ENCODE data around the gene PTPRG. TPM values are rescaled to one million over a fixed set of nuclear protein-coding genes. Genes with fewer than 3 reads are reported as not detected.

PTPRG gene
- total RNA-seq (under 1 TPM; 0.03 to 0.05 TPM), total RNA-seq (0 to 0.56 (median 0.04) reads per million in 172 experiments)
- polyA plus RNA-seq (2013, experiment 1 of 2) = 0.03 TPM
- 0.71 TPM for polyA plus RNA-seq (2013, experiment 2 of 2)

DNA sequence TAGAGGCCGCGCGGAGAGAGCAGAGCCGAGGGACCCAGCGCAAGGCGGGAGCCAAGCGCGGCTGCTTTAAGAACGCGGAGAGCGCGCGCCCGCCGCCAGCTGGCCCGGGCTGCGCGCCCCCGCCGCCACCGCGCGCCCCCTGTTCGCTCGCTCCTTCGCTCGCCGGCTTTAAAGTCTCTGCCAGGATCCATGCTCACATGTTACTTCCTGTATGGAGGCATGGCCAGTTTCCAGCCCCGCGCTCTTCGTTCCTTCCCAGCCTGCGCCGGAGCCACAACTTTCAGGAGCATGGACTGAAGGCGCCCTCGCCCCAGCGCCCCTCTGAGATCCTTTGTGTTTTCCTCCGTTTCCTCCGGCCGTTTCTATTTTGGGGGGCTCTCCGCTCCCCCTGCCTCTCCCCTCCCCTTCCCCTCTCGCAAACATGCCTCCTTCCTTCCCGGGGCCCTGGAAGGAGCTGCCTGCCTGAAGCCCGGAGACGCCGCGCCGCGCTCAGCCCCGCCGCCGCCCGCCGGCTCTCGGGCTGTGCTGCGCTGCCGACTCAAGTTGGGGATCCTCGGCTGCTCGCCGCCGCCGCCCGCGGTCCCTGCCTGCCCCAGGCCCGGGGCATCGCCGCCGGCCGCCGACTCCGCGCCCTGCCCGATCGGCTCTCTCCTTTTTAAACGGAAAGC, at the start of gene PTPRG:
TSS of gene PTPRG (plus strand) at position 198 of the 668 bp plus-strand sequence. CDS start 717 bp downstream, outside the sequence.
- peak within 1 kb of the TSS; percentile 10 for H3K4me3 ChIP-seq (ENCODE audit: low read length)
- peaks cover 56 to 77% of the 10 kb centered on the region in 2 experiments for H3K27me3 ChIP-seq (ENCODE audit: control insufficient read depth in 1 of 2, insufficient read depth in 2 of 2, low read length in 2 of 2)
- peaks cover 75% of the 10 kb centered on the region for H3K27me3 Mint-ChIP-seq
- POLR2A ChIA-PET = no interaction called here
- intact Hi-C loops (cut with DNase I, micrococcal nuclease) = no loop called here
- peaks cover 4% of the 10 kb centered on the region for H3K4me1 Mint-ChIP-seq (ENCODE audit: low read depth)
- H3K36me3 ChIP-seq (ENCODE audit: insufficient read depth, low read length) = no peaks in the 10 kb centered on the region
- H3K9me3 Mint-ChIP-seq = no peaks in the 10 kb centered on the region
- no peak for ATAC-seq (ENCODE audit: poor library complexity)
- CTCF ChIA-PET = no interaction called here
- H3K9me3 ChIP-seq (ENCODE audit: control insufficient read depth in 1 of 2, insufficient read depth in 1 of 2, low read length in 2 of 2) = peaks cover 0 to 30% of the 10 kb centered on the region in 2 experiments
- H3K27ac ChIP-seq (ENCODE audit: low read depth in 1 of 2, low read length in 2 of 2) = no peak within 1 kb of the TSS
- no peak for DNase-seq
- peaks cover 10% of the 10 kb centered on the region for H3K4me1 ChIP-seq (ENCODE audit: insufficient read depth, low read length)
- H3K4me3 Mint-ChIP-seq = peak within 1 kb of the TSS; percentile 25
- no peaks in the 10 kb centered on the region for H3K36me3 Mint-ChIP-seq (ENCODE audit: low read depth)
- TF ChIP-seq, protein P1, sequence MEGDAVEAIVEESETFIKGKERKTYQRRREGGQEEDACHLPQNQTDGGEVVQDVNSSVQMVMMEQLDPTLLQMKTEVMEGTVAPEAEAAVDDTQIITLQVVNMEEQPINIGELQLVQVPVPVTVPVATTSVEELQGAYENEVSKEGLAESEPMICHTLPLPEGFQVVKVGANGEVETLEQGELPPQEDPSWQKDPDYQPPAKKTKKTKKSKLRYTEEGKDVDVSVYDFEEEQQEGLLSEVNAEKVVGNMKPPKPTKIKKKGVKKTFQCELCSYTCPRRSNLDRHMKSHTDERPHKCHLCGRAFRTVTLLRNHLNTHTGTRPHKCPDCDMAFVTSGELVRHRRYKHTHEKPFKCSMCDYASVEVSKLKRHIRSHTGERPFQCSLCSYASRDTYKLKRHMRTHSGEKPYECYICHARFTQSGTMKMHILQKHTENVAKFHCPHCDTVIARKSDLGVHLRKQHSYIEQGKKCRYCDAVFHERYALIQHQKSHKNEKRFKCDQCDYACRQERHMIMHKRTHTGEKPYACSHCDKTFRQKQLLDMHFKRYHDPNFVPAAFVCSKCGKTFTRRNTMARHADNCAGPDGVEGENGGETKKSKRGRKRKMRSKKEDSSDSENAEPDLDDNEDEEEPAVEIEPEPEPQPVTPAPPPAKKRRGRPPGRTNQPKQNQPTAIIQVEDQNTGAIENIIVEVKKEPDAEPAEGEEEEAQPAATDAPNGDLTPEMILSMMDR (IDR thresholded peaks at IDR 0.05) = no peak
- H3K27ac Mint-ChIP-seq = no peak within 1 kb of the TSS

GRCh38 chr3:61518590-61518989, 42.8 kb upstream of the PTPRG start:
- TF ChIP-seq, protein P1 (IDR thresholded peaks at IDR 0.05) = no peak
- Histone ChIP-seq H3K27ac (ENCODE audit: low read depth in 1 of 2, low read length in 2 of 2) (no peak overlapping the region), H3K27me3 (ENCODE audit: control insufficient read depth in 1 of 2, insufficient read depth in 2 of 2, low read length in 2 of 2) (no peaks in the 10 kb centered on the region), H3K9me3 (ENCODE audit: control insufficient read depth in 1 of 2, insufficient read depth in 1 of 2, low read length in 2 of 2) (peaks cover 0 to 5% of the 10 kb centered on the region in 2 experiments), H3K4me3 (ENCODE audit: low read length) (no peak overlapping the region), H3K4me1 (ENCODE audit: insufficient read depth, low read length) (no peaks in the 10 kb centered on the region), H3K36me3 (ENCODE audit: insufficient read depth, low read length) (no peaks in the 10 kb centered on the region)
- ChIA-PET CTCF (no interaction called here), POLR2A (no interaction called here)
- Mint-ChIP-seq H3K4me3 (no peak overlapping the region), H3K9me3 (peaks cover 3% of the 10 kb centered on the region), H3K27me3 (peaks cover 9% of the 10 kb centered on the region), H3K27ac (no peak overlapping the region), H3K4me1 (ENCODE audit: low read depth) (no peaks in the 10 kb centered on the region), H3K36me3 (ENCODE audit: low read depth) (no peaks in the 10 kb centered on the region)
- no peak for DNase-seq
- intact Hi-C loops (cut with DNase I, micrococcal nuclease) = no loop called here
- ATAC-seq (ENCODE audit: poor library complexity) = no peak

DNA sequence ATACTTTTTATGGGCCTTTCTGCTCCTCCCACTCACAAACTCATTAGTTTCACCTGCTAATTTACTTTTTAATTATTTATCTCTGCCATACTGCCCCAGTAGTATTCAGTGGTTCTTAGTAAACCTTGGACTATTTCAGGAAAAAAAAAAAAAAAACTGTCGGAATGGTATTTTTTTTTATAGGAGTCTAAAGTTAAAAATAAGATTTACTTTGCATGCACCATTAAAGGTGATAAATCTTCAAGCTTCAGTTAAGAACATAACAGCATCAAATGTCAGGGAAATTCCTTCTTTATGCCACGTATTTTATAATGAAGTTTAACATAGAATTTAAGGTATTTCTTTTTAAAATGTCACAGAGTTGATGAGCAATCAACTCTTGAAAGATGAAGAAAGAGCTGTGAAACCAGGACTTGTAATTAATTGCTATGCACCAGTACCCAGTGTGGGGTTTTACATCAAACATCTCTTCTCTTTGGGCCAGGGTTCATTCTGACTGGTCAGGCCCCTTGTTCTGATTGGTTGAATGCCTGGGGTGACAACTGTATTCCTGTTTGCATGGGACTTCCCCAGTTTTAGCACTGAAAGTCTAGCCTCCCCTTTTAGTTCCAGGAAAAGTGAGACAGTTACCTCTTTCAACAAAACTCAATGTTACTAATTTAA, 40.3 kb upstream of the PTPRG start:
- CTCF ChIA-PET = interaction anchor here (0.5 to 1.1 kb wide), 3 partner anchors 9 to 323 kb away, joined by 3 read pairs; no protein-coding TSS in a partner anchor
- no peak overlapping the region for H3K27ac ChIP-seq (ENCODE audit: low read depth in 1 of 2, low read length in 2 of 2)
- no peaks in the 10 kb centered on the region for H3K36me3 ChIP-seq (ENCODE audit: insufficient read depth, low read length)
- Mint-ChIP-seq H3K27ac (no peak overlapping the region), H3K9me3 (no peaks in the 10 kb centered on the region), H3K4me1 (ENCODE audit: low read depth) (no peaks in the 10 kb centered on the region), H3K4me3 (no peak overlapping the region), H3K36me3 (ENCODE audit: low read depth) (no peaks in the 10 kb centered on the region), H3K27me3 (peaks cover 4% of the 10 kb centered on the region)
- ATAC-seq (ENCODE audit: poor library complexity) = no peak
- intact Hi-C loops (cut with DNase I, micrococcal nuclease) = no loop called here
- H3K4me3 ChIP-seq (ENCODE audit: low read length) = no peak overlapping the region
- POLR2A ChIA-PET = no interaction called here
- no peaks in the 10 kb centered on the region for H3K9me3 ChIP-seq (ENCODE audit: control insufficient read depth in 1 of 2, insufficient read depth in 1 of 2, low read length in 2 of 2)
- TF ChIP-seq, protein P1 (IDR thresholded peaks at IDR 0.05) = no peak
- H3K27me3 ChIP-seq (ENCODE audit: control insufficient read depth in 1 of 2, insufficient read depth in 2 of 2, low read length in 2 of 2) = no peaks in the 10 kb centered on the region
- H3K4me1 ChIP-seq (ENCODE audit: insufficient read depth, low read length) = no peaks in the 10 kb centered on the region
- no peak for DNase-seq

Measured in CD4-positive, alpha-beta T cell (primary cell).